GM19240 (cell line): ENCODE data around the gene FITM1.
A peak's percentile ranks its signal among the peaks of the same experiment; 100 is the strongest.

ENCODE experiments used
- DNase-seq: peaks from one replicate; pipeline ENCODE4 v3.0.0; 2011; ENCODE audit warnings: low spot score; ENCODE audit not compliant: insufficient read length

FITM1 gene, protein sequence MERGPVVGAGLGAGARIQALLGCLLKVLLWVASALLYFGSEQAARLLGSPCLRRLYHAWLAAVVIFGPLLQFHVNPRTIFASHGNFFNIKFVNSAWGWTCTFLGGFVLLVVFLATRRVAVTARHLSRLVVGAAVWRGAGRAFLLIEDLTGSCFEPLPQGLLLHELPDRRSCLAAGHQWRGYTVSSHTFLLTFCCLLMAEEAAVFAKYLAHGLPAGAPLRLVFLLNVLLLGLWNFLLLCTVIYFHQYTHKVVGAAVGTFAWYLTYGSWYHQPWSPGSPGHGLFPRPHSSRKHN

DNA sequence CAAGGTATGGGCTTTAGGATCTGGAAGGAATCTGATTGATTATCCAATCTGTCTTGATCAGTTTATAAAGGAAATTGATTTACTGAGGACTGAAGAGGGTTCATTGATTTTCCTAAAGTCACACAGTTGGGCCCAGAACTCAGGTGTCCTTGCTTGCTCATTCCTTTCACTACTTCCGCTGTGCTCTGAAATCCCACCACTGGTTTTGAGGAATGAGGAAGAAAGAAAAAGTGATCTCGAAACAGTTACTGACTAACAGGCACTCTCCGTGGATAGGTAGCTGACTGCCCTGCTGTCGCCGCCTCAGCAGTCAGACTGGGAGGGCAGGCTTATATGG is at the start of gene FITM1:
TSS of gene FITM1 (plus strand) at position 280 of the 337 bp plus-strand sequence. CDS start 905 bp downstream, outside the sequence.
- no peak for DNase-seq

DNA sequence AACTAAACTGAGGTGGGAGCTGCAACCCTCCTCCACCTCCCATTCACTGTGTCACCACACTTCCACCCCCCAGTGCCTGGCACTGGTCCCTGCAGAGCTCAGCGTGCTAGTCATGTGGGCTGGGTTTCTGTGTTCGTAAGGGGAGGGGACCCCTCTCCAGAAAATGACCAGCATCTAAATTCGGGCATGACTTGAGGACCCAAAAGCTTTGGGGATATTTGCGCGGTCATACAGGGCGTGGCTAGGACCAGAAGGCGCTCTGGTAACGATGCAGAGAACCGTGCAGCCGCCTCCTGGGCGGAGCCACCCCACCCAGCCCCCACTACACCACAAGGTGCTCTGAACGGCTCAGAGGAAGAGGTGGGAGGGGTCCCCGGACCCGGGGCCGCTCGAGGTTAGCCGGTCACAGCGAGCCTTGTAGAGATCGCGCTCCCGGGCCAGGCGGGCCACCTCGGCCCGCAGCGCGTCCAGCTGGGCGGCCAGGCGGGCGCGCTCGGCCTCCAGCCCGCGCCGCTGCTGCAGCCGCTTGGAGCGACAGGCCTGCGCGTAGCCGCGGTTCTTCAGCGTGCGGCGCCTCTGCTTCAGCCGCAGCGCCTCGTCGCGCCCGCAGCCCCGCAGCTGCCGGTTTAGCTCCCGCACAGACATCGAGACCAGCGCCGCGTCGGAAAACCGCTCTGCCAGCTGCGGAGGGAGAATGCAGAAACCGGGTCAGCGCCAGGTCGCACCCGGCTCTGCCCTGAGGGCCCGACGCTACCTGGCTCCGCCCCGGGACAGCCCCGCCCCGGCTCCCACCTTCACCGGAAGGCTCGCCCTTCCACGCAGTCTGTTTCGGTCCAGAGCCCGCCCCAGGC is 49.3 kb upstream of the FITM1 start:
- peak; percentile 82 for DNase-seq

DNA sequence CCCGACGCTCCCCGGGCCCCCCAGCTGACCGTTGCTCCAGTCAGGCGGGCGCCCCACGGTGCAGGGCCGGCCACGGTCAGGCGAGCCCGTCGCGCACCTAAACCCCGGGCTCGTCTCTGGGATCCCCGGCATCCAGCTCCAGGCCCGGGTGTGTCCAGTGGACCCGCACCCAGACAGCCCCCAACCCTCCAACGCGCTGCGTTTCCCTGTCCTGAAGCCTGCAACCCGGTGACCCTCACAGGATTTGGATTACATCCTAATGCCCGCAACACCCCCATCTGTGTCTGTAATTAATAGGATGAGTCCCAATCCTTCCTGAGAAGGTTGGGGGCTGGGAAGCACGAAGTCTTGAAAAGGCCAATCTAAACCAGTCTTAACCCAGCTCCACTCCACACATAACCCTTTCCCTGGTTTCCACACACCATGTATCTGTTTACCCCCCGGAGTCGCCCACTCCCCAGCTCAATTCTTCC is 48.7 kb upstream of the FITM1 start:
- DNase-seq = no peak

DNA sequence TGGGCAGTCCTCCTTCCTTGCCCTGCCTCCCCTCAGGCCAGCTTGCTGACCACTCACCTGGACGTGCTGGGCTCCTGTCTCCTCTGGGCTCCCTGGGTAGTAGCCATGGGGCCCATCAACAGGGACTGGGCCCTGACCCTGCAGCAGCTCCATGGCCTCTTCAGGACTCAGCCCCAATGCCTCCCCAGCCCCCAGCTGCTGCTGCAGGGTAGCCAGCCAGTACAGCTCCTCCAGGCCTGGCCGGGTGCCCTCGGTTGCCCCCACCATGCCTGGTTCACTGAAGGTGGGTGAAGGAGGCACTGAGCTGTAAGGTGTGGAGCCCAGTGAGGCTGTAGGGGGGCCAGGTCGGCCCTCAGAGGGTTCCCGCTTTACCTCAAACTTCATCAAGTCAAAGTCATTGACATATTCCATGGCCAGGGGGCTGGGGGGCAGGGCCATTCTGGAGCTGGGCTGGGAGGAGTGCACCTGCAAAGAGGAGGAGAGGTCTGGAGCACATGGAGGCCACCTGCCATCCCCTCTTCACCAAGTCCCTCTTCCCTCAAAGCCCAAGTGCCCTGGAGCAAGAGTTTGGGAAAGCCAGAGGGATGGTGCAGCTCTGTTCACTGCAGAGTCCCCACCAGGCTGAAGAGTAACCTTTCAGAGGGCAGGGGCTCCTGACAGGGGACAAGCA is 47.9 kb upstream of the FITM1 start:
- DNase-seq = no peak

DNA sequence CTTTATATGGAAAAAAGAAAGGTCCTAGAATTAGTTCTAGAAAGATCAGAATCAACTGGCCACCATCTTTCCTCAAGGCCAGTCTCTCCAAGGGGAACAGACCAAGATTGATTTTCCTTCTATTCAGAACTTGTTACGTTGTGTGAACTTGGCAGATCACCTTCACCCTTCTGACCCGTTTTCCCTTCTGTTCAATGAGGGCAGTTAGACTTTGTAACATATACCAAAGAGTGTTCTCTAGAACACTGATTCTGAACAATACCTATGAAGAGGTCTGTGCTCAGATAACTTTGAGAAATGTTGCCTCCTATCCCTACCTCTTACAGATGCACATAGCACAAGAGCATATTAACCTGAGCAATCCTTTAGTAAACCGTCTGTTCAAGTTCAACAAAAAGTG is 47.0 kb upstream of the FITM1 start:
- no peak for DNase-seq

DNA sequence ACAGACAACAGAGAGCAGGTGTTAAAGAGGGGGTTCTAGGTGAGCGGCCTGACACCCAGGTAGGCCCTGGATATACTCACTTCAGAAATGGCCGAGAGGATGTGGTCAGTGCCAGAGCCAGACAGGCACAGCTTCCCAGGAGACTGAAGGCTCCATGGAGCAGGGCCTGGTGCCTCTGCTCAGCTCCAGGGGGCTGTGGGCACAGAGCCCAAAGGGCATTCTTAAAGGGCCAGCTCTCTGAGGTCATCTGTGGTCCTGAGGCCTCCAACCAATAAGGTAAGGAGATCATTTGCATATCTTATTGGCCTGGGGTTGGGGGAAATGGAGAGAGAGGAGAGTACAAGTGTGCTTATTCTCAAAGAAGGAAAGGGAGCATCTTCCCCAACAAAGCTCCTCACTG is 46.0 kb upstream of the FITM1 start:
- no peak for DNase-seq

DNA sequence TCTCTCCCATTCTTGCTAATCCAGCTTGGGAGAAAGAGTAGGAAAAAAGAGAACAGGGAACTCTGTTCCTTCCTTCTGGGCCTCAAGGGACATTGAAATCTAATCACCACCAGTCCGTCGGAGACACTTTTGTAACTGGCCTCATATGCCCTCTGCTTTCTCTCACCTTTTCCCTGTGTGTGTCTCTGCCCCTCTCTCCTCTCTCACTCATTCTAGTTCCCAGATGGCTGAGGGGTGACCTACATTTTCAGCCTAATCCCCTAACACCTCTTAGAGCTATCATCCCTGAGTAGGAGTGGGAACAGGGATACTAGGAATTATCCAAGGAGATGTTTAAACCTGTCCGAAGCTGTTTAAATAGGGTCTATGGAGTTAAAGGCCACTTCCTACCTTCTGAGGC is 45.2 kb upstream of the FITM1 start:
- DNase-seq = no peak

DNA sequence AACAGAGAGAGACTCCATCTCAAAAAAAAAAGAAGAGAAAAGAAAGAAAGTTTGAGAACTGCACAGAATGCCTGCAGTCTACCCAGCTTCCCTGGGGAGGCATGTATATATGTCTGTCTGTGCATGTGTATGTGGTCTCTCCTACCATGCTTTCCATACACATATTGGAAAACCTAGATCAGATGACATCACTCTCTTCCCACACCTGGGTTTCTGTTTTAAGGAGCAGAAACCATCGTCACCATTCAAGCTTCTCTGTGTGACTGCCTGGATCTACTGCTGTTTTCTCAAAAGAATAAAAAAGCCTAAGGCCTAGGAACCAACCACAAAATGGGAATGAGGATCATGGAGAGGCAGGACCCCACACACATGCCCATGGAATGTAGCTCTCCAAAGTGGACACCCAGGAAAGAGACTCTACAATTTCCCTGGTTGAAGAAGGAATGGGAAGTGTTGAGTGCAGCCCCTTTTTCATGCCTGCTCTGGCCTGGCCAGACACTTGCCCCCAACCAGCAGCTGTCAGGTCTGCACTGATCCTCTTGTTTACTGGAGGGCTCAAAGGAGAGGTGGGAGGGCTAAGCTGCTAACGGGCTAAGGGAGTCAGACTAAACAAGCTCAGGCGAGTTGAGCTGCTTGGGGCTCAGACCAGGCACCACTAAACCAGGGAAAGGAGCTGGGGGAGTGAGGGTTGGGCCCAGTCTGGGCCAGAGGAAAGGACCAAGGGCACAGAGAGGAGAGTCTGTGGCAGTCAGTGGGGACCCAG is 44.1 kb upstream of the FITM1 start:
- DNase-seq = no peak

DNA sequence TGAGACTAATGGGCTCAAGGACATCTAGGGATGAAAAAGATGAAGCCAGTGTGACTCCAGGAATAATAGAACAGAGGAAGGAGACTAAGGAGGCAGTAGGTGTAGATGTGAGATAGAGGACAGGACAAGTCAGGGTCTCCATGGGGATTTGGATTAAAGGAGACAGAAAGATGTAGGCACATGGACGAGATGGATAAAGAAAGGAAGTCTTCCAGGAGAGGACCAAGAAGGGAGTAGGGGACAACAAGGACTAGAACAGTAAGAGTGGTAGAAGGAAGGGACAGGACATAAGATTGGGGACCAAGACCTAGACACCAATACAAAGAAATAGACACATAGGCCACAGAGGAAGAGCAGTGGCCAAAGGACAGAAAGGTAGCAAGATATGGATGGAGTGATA is 43.5 kb upstream of the FITM1 start:
- DNase-seq = no peak

DNA sequence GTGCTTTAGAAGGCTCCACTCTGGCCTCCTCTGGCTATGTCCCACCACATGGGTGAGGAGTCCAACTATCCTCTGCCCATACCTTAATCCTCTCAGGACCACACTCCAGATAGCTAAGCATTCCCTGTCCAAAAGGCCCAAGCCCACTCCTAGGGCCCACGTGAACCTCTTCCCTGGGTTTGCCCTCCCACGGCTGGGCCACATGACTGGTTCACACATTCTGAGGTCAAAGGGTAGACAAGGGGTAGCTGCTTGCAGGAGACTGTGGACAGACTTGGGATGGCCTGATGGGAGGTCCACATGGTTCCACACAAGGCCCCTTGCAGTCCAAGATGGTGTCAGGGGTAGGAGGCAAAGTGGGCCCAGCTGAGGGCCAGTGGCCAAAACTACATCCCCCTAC is 42.4 kb upstream of the FITM1 start:
- no peak for DNase-seq

DNA sequence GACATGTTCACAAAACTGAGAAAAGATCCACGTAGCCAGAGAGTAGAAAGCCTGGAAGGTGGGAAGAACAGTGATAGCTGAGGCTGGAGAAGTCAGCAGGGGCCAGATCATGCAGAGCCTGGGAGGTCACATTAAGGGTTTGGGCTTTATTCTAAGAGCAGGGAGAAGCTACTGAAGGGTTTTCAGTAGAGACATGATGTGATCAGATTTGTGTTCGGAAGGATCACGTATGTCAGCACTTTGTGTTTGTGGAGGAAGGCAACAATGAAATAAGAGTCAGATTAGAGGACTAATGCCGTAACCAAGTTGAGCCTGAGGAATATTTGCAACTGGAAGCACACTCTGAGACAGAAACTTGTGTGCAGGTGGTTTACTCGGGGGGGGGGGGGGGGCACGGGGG is 40.6 kb upstream of the FITM1 start:
- DNase-seq = no peak

DNA sequence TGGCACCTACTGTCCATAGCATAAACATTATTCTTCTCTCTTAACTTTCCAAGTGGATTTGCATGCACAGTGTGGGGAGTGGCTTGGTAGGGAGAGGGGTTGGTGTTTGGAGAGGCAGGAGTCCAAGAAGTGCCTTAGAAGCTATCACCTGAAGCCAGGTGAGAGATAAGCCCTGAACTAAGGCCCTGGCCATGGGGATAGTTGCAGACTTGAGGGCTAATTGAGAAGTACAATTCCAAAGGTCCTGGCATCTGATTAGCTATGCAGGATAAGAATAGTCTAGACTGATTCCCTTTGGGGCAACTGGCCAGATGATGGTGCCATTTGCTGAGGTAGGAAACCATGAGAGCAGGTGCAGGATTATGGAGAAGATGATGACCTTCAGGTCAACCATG is 38.4 kb upstream of the FITM1 start:
- DNase-seq = no peak

DNA sequence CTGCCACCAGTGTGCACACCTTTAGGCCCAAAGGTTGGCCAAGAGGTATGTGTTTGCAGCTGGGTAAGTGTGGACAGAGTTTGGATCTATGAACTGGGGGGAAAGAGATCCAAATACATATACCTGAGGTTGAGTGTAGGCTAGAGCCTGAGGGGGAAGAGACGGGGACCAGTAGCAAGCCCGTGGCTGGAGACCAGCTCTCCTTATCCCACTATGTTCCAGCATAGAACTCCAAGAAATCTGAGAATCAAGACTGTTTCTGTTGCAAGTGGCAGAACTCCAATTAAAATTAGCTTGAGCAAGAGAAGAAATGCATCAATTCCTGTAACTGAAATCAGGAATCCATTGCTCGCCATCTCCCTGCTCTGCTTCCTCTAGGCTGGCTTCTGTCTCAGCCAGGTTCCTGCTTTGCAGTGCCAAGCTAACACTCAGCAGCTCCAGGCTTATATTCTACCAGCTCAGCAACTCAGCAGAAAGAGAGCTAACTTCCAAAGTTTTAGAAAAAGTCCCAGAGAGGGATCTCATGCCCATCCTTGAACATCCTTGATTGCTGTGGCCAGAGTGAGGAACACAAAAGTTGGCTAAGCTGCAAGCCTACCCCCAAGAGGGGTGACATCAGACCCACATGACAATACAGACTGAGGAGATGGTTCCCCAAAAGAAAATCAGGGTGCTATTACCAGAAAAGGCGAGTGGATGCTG is 37.8 kb upstream of the FITM1 start:
- no peak for DNase-seq

DNA sequence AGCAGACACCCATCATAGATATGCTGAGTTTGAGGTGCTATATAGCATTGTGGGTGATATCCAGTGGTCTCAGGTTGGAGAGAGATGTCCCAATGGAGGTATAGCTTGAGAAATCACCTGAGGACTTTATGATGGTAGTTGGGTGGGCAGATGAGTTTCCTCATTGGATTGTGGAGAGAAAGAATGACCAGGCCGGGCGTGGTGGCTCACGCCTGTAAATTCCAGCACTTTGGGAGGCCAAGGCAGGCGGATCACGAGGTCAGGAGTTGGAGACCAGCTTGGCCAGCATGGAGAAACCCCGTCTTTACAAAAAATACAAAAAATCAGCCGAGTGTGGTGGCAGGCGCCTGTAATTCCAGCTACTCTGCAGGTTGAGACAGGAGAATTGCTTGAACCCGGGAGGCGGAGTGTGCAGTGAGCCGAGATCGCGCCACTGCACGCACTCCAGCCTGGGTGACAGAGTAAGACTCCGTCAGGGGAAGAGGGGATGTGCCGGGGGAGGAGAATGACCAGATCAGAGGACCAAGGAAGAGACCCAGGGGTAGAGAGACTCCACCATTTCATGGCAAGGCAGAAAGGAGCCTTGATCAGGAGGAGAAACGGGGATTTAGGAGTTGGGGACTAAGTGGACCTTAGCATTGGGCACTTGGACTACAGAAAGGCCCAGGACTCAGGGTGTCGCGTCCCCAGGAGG is 37.1 kb upstream of the FITM1 start:
- DNase-seq = no peak

DNA sequence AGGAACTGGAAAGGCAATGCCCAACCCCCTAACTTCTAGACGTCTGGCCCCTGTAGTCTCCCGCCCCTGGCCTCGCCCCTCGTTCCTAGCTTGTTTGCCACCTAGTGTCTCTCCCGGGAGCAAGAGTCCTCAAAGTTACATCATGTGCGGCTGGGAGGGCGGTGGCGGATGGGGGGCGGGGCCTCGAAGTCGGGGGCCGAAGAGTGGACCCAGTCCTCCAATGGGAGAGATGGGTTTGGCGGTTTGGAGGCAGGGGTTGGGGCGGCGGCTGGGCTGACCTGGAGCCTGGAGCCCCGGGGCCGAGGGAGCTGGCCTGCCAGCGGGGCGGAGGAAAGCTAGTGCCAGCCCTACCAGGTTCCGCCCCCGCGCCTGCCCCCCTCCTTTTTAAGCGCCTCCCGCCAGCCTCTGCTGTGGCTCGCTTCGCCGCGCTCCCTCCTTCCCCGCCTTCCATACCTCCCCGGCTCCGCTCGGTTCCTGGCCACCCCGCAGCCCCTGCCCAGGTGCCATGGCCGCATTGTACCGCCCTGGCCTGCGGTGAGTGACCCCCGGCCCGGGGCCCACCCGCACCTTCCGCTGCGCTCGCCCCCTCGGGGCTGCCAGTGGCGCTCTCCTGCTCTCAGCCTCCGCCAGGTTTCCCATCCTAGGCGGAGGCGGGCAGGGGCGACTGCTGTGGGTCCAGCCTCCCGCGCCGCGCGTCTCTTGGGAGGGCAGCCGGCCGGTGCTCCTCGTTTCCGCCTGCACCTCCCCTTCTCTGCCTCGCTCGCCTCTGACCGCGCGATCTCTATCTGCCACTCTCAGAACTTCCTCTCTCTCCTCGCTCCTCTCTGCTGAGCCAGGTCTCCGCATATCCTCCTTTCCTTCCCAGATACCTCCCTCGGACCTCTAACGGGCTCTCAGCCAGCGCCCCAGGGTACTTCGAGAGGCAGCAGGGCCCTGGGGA is 36.3 kb upstream of the FITM1 start, which contains the start of gene PCK2:
TSS of gene PCK2 (plus strand) at position 411 of the 940 bp plus-strand sequence. CDS start at position 506, 95 bp downstream.
- DNase-seq = peak; percentile 88

DNA sequence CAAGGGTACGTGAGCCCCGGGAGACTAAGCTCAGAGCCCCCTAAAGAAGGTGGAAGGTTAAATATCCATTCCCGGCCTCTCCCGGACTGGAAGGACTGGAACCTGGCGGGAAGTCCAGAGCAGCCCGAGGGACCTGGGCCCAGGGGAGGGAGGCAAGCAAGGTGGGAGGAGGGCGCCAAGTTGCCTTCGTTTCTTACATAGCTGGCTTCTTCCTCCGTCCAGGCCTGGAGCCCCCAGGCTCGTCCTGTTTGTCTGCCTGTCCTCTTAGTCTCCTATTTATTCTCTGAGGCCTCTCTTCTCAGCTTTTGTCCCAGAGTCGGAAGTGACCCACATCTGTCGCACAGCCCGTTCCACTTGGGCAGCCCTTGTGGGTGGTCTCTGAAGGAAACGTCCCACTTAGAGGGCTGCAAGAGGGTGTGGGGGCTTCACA is 35.6 kb upstream of the FITM1 start:
- DNase-seq = no peak

DNA sequence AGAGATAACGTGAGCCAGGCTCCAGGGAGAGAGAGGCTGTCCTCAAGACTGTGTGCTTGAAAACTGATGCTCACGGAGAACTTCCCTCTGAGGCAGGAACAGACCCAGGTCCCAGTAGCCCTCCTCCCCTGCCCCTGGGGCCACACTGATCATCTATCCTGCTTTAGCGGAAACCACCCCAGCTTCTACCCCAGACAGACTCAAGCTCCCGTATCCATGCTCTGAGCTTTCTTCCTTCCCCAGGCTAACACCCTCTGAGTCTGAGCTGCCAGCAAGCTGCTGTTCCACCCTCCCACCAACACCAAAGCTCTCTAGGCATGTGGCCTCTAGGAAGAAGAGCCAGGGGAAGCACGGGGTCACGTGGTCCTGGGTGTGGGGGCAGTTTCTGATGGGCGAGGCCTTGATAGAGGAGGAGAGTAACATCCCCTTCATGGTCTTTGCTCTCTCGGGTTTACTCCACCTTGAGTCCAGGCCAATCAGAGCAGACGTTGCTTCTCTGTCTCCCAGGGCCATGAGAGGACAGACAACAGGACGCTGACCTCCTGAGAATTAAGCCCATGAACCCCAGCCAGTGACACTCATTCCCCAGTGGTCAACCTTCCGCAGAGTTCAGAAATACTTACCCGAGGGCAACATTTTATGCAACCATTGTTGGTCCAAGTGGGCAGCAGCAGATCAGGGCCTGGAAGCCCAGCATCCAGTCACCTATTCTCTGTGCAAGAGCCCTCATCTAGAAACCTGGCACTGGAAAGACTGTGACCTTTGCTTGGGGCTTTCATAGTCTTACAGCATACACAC is 35.0 kb upstream of the FITM1 start:
- DNase-seq = peak; percentile 97

DNA sequence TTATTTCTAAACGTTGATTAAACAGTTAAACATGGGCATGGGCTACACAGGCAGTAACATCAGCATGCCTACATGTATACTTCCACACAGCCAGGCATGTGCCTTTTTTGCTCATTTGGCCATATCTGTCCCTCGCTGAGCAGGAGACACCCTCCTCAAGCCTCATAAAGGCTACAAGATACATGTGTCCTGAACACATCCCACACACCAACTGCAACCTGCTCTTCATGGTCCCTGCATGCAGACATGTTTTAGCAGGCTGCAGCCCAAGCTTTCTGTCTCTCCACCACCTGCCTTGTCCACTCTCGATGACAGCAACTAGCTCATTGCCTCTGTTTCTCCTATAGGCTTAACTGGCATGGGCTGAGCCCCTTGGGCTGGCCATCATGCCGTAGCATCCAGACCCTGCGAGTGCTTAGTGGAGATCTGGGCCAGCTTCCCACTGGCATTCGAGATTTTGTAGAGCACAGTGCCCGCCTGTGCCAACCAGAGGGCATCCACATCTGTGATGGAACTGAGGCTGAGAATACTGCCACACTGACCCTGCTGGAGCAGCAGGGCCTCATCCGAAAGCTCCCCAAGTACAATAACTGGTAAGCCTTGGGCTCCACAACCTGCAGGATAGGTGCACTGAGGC is 33.8 kb upstream of the FITM1 start:
- no peak for DNase-seq
